ENCODE data around the gene UBL4A. TPM values are rescaled to one million over a fixed set of nuclear protein-coding genes. Genes with fewer than 3 reads are reported as not detected.

UBL4A gene
- total RNA-seq, 4 donors from 2014 or later: 32.9 to 63.4 (median 41.3) TPM

DNA sequence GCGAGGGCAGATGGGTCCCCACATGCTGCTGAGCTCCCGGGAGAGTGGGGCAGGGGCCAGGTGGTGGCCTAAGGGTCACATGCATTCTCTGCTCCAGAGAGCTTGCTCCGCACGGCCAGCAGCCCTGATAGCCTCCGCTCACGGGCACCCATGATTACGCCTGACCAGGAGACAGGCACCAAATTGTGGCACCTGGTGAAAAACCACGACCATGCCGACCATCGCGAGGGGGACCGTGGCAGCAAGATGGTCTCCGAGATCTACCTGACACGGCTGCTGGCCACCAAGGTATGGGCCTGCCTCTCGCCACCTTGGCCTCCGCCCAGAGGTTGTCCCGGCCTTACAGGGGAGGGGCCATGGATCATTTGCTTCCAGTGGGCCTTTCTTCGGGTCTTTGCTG is 16.5 kb downstream of the UBL4A start:
- Histone ChIP-seq H3K27ac (no peak overlapping the region), H3K9me3 (no peaks in the 10 kb centered on the region), H3K36me3 (peaks cover 0 to 6% of the 10 kb centered on the region in 2 donors), H3K4me1 (no peaks in the 10 kb centered on the region), H3K27me3 (no peaks in the 10 kb centered on the region), H3K4me3 (replicated peaks in 1 of 3) (no peak overlapping the region)
- intact Hi-C loops (cut with DNase I): no loop called here
- no peak for DNase-seq
- TF ChIP-seq POLR2A (IDR thresholded peaks at IDR 0.05) (no peak), CTCF (IDR thresholded peaks at IDR 0.05) (no peak)
- no CpG with 5 or more reads among the region's 18 CpGs for WGBS, 2 donors

DNA sequence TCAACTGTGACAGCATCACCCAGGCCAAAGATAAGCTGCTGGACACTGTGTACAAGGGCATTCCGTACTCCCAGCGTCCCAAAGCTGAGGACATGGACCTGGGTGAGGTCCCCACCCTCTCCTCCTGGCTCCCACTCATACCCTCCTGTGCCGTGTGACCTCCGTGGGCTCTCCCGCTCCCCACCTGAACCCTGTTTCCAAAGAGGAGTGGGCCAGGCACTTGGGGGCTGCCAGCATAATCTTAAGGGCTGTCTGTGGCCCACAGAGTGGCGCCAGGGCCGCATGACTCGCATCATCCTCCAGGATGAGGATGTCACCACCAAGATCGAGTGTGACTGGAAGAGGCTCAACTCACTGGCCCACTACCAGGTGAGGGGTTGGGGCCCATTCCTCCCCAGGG is 17.3 kb downstream of the UBL4A start:
- no CpG with 5 or more reads among the region's 9 CpGs for WGBS, 2 donors
- peaks cover 0 to 6% of the 10 kb centered on the region in 2 donors for H3K36me3 ChIP-seq
- DNase-seq: no peak

DNA sequence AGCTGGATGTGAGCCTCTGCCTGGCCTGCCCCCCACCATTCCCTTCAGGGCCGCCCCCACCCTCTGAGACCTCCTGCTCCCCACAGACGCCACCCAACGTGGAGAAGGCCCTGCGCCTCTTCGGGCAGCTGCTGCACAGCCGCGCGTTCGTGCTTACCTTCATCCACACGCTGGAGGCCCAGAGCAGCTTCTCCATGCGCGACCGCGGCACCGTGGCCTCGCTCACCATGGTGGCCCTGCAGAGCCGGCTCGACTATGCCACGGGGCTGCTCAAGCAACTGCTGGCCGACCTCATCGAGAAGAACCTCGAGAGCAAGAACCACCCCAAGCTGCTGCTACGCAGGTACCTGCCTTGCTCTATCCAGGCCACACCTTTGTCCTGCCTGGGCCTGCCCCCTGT is 18.2 kb downstream of the UBL4A start:
- no peak for DNase-seq
- no peaks in the 10 kb centered on the region for H3K9me3 ChIP-seq
- H3K4me1 ChIP-seq: no peaks in the 10 kb centered on the region
- no peak for TF ChIP-seq POLR2A (IDR thresholded peaks at IDR 0.05)
- no peak for TF ChIP-seq CTCF (IDR thresholded peaks at IDR 0.05)
- WGBS, 2 donors: 100% methylated on average over 6 of the region's 23 CpGs; no CpG with 5 or more reads in 1 of the 2 donors
- peaks cover 0 to 6% of the 10 kb centered on the region in 2 donors for H3K36me3 ChIP-seq
- intact Hi-C loops (cut with DNase I): no loop called here
- no peaks in the 10 kb centered on the region for H3K27me3 ChIP-seq
- no peak overlapping the region for H3K4me3 ChIP-seq (replicated peaks in 1 of 3)
- no peak overlapping the region for H3K27ac ChIP-seq

More for the DNA sequence above, 17.3 kb downstream of the UBL4A start:
- Histone ChIP-seq H3K4me3 (replicated peaks in 1 of 3) (no peak overlapping the region), H3K9me3 (no peaks in the 10 kb centered on the region), H3K27me3 (no peaks in the 10 kb centered on the region), H3K27ac (no peak overlapping the region), H3K4me1 (no peaks in the 10 kb centered on the region)
- TF ChIP-seq POLR2A (IDR thresholded peaks at IDR 0.05): no peak
- no peak for TF ChIP-seq CTCF (IDR thresholded peaks at IDR 0.05)
- intact Hi-C loops (cut with DNase I): no loop called here

- intact Hi-C loops (cut with DNase I): no loop called here
- no peak overlapping the region for H3K27ac ChIP-seq
- H3K4me3 ChIP-seq (replicated peaks in 1 of 3): no peak overlapping the region
- 80% methylated on average over 1 of the region's 21 CpGs; no CpG with 5 or more reads in 1 of the 2 donors for WGBS, 2 donors
- peaks cover 0 to 6% of the 10 kb centered on the region in 2 donors for H3K36me3 ChIP-seq
- no peaks in the 10 kb centered on the region for H3K4me1 ChIP-seq
- TF ChIP-seq CTCF (IDR thresholded peaks at IDR 0.05): no peak
- TF ChIP-seq POLR2A (IDR thresholded peaks at IDR 0.05): no peak
- H3K9me3 ChIP-seq: no peaks in the 10 kb centered on the region
- H3K27me3 ChIP-seq: no peaks in the 10 kb centered on the region
- no peak for DNase-seq
Observed at GRCh38 chrX:154467556-154467955, 18.9 kb downstream of the UBL4A start.

- no peaks in the 10 kb centered on the region for H3K4me1 ChIP-seq
- H3K27ac ChIP-seq: no peak overlapping the region
- no peak overlapping the region for H3K4me3 ChIP-seq (replicated peaks in 1 of 3)
- WGBS, 2 donors: 95% methylated on average over 9 of the region's 15 CpGs; no CpG with 5 or more reads in 1 of the 2 donors
- peaks cover 0 to 6% of the 10 kb centered on the region in 2 donors for H3K36me3 ChIP-seq
- intact Hi-C loops (cut with DNase I): no loop called here
- no peak for TF ChIP-seq CTCF (IDR thresholded peaks at IDR 0.05)
- no peak for TF ChIP-seq POLR2A (IDR thresholded peaks at IDR 0.05)
- H3K9me3 ChIP-seq: no peaks in the 10 kb centered on the region
- no peaks in the 10 kb centered on the region for H3K27me3 ChIP-seq
- no peak for DNase-seq
Observed at GRCh38 chrX:154466907-154467306, 19.5 kb downstream of the UBL4A start.

All from thyroid gland (tissue), 4 donors.